AG09309 (cell line): ENCODE measurements around the gene TSHZ2.

Experiments used
- DNase-seq: peaks from one replicate; pipeline ENCODE4 v3.0.0-alpha.2; 2010; ENCODE audit warnings: low read depth
- H3K4me3 ChIP-seq: 2 replicates; pipeline ENCODE4 v1.5.1; 2011; ENCODE audit warnings: mild to moderate bottlenecking, low read depth, low read length, moderate library complexity; ENCODE audit not compliant: control insufficient read depth
- CTCF ChIP-seq: IDR thresholded peaks from 2 replicates; pipeline ENCODE4 v1.5.1; 2011; ENCODE audit warnings: mild to moderate bottlenecking, low read depth, low read length, inconsistent platforms; ENCODE audit not compliant: insufficient read depth, control insufficient read depth; ENCODE audit errors: missing control alignments

TSHZ2 gene

GRCh38 chr20:53345536-53346334 lies 373.6 kb downstream of the TSHZ2 start:
- TF ChIP-seq CTCF: no peak
- DNase-seq: no peak
- H3K4me3 ChIP-seq: no peak overlapping the region

GRCh38 chr20:53346335-53346648 lies 374.1 kb downstream of the TSHZ2 start:
- no peak for TF ChIP-seq CTCF
- no peak for DNase-seq
- H3K4me3 ChIP-seq: no peak overlapping the region

GRCh38 chr20:53349730-53350129 lies 377.6 kb downstream of the TSHZ2 start:
- H3K4me3 ChIP-seq: no peak overlapping the region
- no peak for DNase-seq
- no peak for TF ChIP-seq CTCF

GRCh38 chr20:53352727-53353440 lies 380.7 kb downstream of the TSHZ2 start:
- no peak for TF ChIP-seq CTCF
- no peak overlapping the region for H3K4me3 ChIP-seq
- no peak for DNase-seq

GRCh38 chr20:53354314-53354713 lies 382.2 kb downstream of the TSHZ2 start:
- TF ChIP-seq CTCF: no peak
- H3K4me3 ChIP-seq: no peak overlapping the region
- no peak for DNase-seq

GRCh38 chr20:53355790-53356189 lies 383.6 kb downstream of the TSHZ2 start:
- TF ChIP-seq CTCF: no peak
- DNase-seq: no peak
- no peak overlapping the region for H3K4me3 ChIP-seq
